HUES6 (cell line): Measurements from ENCODE around the gene APOB.
"Not testable (repeated sequence)": the region's sequence is repeated elsewhere in the genome, so short reads cannot be mapped to it uniquely, and the experiment has no call there.

Experiments used
- H3K27ac ChIP-seq: 2 replicates; pipeline ENCODE4 v1.7.0; 2013; ENCODE audit warnings: low read depth, mild to moderate bottlenecking, low read length, inconsistent platforms
- H3K27me3 ChIP-seq: 2 replicates; pipeline ENCODE4 v1.6.1; 2013; ENCODE audit warnings: low read length; ENCODE audit not compliant: control insufficient read depth, insufficient read depth
- H3K36me3 ChIP-seq: 2 replicates; pipeline ENCODE4 v1.6.1; 2013; ENCODE audit warnings: low read length; ENCODE audit not compliant: control insufficient read depth, insufficient read depth
- H3K4me1 ChIP-seq: 2 replicates; pipeline ENCODE4 v1.6.1; 2013; ENCODE audit warnings: low read length; ENCODE audit not compliant: control insufficient read depth, insufficient read depth
- H3K4me3 ChIP-seq: 2 replicates; pipeline ENCODE4 v1.5.1; 2013; ENCODE audit warnings: low read depth, low read length
- H3K9ac ChIP-seq: one replicate; pipeline ENCODE4 v1.6.1; 2013; ENCODE audit warnings: mild to moderate bottlenecking, low read length
- H3K9me3 ChIP-seq: 2 replicates; pipeline ENCODE4 v1.6.1; 2013; ENCODE audit warnings: low read depth, low read length; ENCODE audit not compliant: control insufficient read depth, insufficient read depth

APOB gene

GRCh38 chr2:21030983-21031968, 12.6 kb downstream of the APOB start:
- no peaks in the 10 kb centered on the region for H3K27me3 ChIP-seq
- no peak overlapping the region for H3K27ac ChIP-seq
- H3K4me3 ChIP-seq, result no peak overlapping the region
- H3K4me1 ChIP-seq, result no peaks in the 10 kb centered on the region
- no peak overlapping the region for H3K9ac ChIP-seq
- H3K9me3 ChIP-seq, result no peaks in the 10 kb centered on the region
- H3K36me3 ChIP-seq, result no peaks in the 10 kb centered on the region

GRCh38 chr2:21029519-21029918, 14.4 kb downstream of the APOB start:
- Histone ChIP-seq H3K4me1 (no peaks in the 10 kb centered on the region), H3K4me3 (no peak overlapping the region), H3K36me3 (no peaks in the 10 kb centered on the region), H3K9ac (no peak overlapping the region), H3K27ac (no peak overlapping the region), H3K27me3 (no peaks in the 10 kb centered on the region), H3K9me3 (no peaks in the 10 kb centered on the region)

GRCh38 chr2:21028951-21029350, 14.9 kb downstream of the APOB start:
- H3K4me3 ChIP-seq, H3K36me3 ChIP-seq, H3K9me3 ChIP-seq, H3K4me1 ChIP-seq, H3K9ac ChIP-seq, H3K27me3 ChIP-seq, H3K27ac ChIP-seq: not testable (repeated sequence)

- no peaks in the 10 kb centered on the region for H3K9me3 ChIP-seq
- H3K4me1 ChIP-seq, result no peaks in the 10 kb centered on the region
- H3K36me3 ChIP-seq, result no peaks in the 10 kb centered on the region
- no peak overlapping the region for H3K4me3 ChIP-seq
- H3K27me3 ChIP-seq, result no peaks in the 10 kb centered on the region
- H3K27ac ChIP-seq, result no peak overlapping the region
- no peak overlapping the region for H3K9ac ChIP-seq
Measured at GRCh38 chr2:21028021-21028947, 15.6 kb downstream of the APOB start.

- H3K9me3 ChIP-seq, result no peaks in the 10 kb centered on the region
- no peak overlapping the region for H3K9ac ChIP-seq
- no peaks in the 10 kb centered on the region for H3K4me1 ChIP-seq
- H3K27ac ChIP-seq, result no peak overlapping the region
- no peaks in the 10 kb centered on the region for H3K36me3 ChIP-seq
- H3K4me3 ChIP-seq, result no peak overlapping the region
- peaks cover under 1% of the 10 kb centered on the region; the same call in 1 of the 2 replicates for H3K27me3 ChIP-seq
Measured at GRCh38 chr2:21026479-21027282, 17.2 kb downstream of the APOB start.

GRCh38 chr2:21025690-21026478, 18.0 kb downstream of the APOB start:
- H3K36me3 ChIP-seq, result no peaks in the 10 kb centered on the region
- no peak overlapping the region for H3K4me3 ChIP-seq
- no peaks in the 10 kb centered on the region for H3K4me1 ChIP-seq
- no peaks in the 10 kb centered on the region for H3K9me3 ChIP-seq
- no peak overlapping the region for H3K27ac ChIP-seq
- H3K27me3 ChIP-seq, result peaks cover 5% of the 10 kb centered on the region; the same call in 1 of the 2 replicates
- H3K9ac ChIP-seq, result no peak overlapping the region

- Histone ChIP-seq H3K9ac (no peak overlapping the region), H3K4me3 (no peak overlapping the region), H3K27ac (no peak overlapping the region), H3K4me1 (no peaks in the 10 kb centered on the region), H3K9me3 (no peaks in the 10 kb centered on the region), H3K36me3 (no peaks in the 10 kb centered on the region), H3K27me3 (peaks cover 5% of the 10 kb centered on the region; the same call in 1 of the 2 replicates)
Measured at GRCh38 chr2:21024722-21025389, 19.0 kb downstream of the APOB start.

- Histone ChIP-seq H3K27me3 (peaks cover 5% of the 10 kb centered on the region; the same call in 1 of the 2 replicates), H3K9ac (no peak overlapping the region), H3K9me3 (no peaks in the 10 kb centered on the region), H3K4me3 (no peak overlapping the region), H3K4me1 (no peaks in the 10 kb centered on the region), H3K27ac (no peak overlapping the region), H3K36me3 (no peaks in the 10 kb centered on the region)
Measured at GRCh38 chr2:21024198-21024597, 19.7 kb downstream of the APOB start.

GRCh38 chr2:21023419-21024181, 20.3 kb downstream of the APOB start:
- no peak overlapping the region for H3K4me3 ChIP-seq
- no peaks in the 10 kb centered on the region for H3K4me1 ChIP-seq
- peaks cover 5% of the 10 kb centered on the region; the same call in 1 of the 2 replicates for H3K27me3 ChIP-seq
- no peak overlapping the region for H3K9ac ChIP-seq
- no peak overlapping the region for H3K27ac ChIP-seq
- H3K36me3 ChIP-seq, result no peaks in the 10 kb centered on the region
- H3K9me3 ChIP-seq, result no peaks in the 10 kb centered on the region
